Stimulated activated CD4-positive, alpha-beta T cell treated with anti-CD3 and anti-CD28 coated beads, Interleukin-4, amount 100 ng/mL, for 1 hour (primary cell): ENCODE measurements around the gene DENND6A.
"Not testable (repeated sequence)": the region's sequence is repeated elsewhere in the genome, so short reads cannot be mapped to it uniquely, and the experiment has no call there.

Experiments used
- DNase-seq: peaks from one replicate; pipeline ENCODE4 v3.0.0-alpha.2; 2020

The DENND6A gene, protein sequence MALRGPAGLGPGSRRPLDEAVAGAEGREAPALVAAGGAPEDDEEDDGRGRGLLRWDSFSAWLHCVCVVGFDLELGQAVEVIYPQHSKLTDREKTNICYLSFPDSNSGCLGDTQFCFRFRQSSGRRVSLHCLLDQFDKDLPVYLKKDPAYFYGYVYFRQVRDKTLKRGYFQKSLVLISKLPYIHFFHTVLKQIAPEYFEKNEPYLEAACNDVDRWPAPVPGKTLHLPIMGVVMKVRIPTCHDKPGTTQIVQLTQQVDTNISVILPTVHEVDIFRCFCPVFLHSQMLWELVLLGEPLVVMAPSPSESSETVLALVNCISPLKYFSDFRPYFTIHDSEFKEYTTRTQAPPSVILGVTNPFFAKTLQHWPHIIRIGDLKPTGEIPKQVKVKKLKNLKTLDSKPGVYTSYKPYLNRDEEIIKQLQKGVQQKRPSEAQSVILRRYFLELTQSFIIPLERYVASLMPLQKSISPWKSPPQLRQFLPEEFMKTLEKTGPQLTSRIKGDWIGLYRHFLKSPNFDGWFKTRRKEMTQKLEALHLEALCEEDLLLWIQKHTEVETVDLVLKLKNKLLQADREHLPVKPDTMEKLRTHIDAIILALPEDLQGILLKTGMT

DNA sequence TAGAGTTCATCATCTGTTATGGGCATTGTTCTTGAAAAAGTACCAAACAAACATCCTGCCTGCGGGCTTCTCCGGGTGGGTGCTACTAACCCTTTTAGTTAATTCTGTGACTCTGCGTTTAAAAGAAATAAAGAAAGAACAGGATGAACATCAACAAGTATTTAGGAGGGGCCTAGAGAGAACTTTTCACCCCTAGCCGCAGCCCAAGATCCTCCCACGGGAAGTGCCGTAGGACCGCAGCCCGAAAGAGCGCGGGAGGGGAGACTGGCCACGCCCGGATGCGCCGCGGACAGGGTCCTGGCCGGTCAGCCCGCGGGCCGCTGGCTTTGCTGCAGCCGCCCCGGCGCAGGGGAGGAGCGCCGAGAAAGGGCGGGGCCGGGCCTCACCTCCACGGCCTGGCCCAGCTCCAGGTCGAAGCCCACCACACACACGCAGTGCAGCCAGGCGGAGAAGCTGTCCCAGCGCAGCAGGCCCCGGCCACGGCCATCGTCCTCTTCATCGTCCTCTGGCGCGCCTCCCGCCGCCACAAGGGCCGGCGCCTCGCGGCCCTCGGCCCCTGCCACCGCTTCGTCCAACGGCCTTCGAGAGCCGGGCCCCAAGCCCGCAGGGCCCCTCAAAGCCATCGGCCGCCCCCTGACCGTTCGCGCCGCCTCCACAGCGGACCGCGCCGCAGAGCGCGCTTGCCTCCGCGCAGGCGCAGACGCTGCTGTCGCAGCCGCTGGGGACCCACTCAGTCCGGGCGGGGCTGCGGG, at the start of gene DENND6A:
DENND6A (minus strand) TSS at position 682 of the 752 bp plus-strand sequence; CDS start at position 623, 59 bp downstream.
- DNase-seq, result peak; percentile 95

DNA sequence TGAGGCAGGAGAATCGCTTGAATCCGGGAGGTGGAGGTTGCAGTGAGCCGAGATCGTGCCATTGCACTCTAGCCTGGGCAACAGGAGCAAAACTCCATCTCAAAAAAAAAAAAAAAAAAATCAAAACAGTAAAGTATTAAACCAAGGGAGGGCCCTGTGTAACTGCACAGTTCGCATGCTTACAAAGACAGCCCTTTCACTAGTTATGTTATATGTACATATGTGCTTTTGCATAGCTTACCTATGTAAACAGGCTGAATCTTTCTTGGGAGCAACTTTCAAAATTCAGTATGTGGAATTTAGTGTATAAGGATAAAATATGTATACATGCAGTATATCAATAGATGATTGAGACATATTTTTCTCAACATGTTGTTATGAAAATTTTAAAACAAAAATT, 47.1 kb upstream of the DENND6A start:
- no peak for DNase-seq

DNA sequence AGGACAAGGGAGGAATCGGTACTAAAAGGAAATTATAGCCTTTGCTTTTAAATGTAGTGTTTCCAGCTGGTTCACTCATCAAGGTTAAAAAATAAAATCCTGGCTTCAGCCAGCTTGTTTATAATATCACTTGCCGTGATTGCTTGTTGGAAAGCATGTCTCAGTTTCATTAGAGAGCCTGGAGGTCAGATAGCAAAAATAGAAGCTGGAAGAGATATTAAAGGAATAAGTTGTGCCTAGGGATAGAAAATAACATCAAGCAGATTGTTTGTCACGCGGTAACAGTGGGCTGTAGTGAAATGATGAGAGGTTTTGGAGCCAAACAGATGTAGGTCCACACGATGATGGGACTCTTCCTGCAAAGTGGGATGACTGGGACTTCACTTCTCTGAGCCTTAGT, 45.5 kb upstream of the DENND6A start:
- DNase-seq, result no peak

DNA sequence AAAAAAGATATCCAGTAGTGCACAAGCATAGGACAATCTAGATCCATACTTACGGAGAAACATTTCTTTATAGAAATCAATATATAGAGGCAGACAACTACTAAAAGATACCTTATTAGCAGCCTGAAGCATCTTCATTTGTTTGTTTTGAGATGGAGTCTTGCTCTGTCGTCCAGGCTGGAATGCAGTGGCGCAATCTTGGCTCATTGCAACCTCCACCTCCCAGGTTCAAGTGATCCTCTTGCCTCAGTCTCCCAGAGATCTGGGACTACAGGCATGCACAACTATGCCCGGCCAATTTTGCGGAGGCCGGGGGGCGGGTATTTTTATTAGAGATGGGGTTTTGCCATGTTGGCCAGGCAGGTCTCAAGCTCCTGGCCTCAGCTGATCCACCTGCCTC, 45.0 kb upstream of the DENND6A start:
- no peak for DNase-seq

DNA sequence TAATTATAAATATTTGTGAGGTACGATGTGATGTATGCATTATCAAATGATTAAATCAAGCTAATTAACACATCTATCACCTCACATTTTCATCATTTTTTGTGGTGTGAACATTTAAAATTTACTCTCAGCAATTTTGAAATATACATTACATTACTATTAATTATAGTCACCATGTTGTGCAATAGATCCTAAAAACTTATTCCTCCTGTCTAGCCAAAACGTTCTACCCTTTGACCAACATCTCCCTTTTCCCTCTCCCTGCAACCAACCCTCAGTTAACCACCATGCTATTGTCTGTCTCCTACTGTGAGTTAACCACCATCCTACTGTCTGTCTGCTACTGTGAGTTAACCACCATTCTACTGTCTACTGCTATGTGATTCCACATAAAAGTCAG, 42.5 kb upstream of the DENND6A start:
- DNase-seq, result no peak

DNA sequence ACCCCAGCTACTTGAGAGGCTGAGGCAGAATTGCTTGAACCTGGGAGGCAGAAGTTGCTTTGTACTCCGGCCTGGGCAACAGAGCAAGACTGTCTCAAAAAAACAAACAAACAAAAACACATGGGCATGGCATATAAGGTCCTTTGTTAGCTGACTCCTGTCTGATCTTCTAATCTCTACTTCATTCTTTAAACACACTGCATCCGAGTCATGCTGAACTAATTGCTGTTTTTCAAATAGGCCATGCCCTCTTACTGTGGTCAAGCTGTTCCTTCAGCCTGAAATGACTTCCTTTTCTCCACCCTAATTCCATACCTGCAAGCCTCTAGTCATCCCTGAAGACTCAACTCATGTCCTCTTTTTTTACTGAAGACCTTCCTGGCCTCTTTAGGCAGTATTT, 40.9 kb upstream of the DENND6A start:
- DNase-seq, result no peak

DNA sequence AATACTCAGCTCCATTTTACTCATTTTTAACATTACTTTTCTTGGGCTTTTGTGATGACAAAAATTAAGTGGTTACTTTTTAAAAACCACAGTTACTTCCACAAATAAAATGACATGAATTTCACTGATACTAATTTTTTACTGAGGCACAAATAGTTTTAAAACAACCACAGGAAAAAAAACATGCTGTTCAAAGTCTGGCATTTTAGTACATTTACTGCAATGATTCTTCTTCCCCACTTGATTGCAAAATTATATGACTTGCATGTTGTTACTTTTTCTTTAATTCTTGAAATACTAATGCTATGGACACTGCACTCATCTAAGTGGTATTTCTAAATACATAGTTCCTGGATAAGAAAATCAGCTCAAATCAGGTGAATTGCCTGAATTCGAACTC, 38.4 kb upstream of the DENND6A start:
- no peak for DNase-seq

DNA sequence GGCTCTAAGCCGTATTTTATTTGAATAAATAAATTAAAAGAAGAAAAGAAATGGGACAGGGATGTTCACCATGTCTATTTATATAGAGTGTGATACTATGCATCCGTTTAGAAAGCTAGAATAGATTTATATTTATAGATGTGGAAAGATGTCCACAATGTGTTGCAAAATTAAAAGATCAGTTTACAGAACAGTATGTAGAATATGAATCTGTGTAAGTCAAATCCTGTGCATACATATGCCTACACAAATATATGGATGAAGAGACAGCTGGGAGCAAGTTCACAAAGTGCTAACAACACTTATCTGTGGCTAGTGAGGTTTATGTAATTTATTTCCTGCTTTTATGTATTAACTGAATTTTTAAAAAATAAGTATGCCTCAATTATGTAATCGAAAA, 37.8 kb upstream of the DENND6A start:
- no peak for DNase-seq

DNA sequence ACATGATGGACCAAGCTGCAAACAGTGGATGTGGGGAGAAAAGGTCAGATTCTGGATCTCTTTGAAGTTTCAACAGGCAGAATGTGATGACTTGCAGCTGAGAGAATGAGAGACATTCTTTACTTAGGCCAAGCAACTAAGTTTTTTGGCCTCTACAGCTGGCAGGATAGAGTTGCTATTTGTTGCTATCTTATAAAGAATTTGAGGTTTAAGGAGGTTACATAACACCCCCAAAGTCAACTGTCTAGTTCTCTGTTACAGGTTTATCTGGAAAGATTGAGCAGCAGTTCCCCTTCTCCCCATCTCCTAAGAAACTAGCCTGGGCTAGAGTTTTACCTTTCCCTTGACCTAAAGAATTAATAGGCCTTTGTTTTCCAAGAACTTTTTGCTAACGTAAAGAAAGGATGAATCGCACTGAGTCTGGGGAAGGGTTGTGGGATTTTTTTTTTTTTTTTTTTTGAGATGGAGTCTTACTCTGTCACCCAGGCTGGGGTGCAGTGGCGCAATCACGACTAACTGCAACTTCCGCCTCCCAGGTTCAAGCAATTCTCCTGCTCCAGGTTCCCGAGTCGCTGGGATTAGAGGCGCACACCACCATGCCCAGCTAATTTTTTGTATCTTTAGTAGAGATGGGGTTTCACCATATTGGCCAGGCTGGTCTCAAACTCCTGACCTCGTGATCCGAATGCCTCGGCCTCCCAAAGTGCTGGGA, 36.6 kb upstream of the DENND6A start:
- no peak for DNase-seq

DNA sequence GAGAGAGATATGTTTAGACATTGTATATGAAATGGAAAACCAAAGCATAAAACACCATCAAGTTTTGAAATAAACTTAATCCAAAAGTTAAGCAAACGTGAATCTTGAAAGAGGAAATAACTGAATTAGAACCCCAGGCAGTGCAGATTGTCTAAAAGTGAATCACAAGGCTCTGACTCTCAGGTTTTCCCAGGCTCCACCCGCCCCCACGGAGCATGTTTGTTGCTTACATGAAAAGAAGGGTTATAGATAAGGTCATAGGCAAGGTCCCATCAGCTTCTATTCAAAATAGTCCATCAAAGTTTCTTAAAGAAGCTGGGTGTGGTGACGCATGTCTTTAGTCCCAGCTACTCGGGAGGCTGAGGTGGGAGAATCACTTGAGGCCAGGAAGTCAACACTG, 34.2 kb upstream of the DENND6A start:
- no peak for DNase-seq

DNA sequence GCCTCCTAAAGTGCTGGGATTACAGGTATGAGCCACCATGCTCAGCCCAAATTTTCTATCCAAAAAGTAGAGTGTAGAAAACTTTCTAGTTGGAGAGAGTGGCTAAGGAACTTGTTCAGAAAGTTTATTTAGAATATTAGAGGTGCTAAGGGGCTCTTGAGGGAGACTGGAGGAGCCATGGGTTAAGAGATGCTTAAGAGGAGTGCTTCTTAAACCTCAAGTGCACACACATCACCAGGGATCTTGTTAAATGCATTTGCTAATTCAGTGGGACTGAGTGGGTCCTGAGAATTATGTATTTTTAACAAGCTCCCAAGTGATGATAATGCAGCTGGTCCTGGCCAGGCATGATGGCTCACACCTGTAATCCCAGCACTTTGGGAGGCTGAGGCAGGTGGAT, 33.5 kb upstream of the DENND6A start:
- DNase-seq, result no peak

DNA sequence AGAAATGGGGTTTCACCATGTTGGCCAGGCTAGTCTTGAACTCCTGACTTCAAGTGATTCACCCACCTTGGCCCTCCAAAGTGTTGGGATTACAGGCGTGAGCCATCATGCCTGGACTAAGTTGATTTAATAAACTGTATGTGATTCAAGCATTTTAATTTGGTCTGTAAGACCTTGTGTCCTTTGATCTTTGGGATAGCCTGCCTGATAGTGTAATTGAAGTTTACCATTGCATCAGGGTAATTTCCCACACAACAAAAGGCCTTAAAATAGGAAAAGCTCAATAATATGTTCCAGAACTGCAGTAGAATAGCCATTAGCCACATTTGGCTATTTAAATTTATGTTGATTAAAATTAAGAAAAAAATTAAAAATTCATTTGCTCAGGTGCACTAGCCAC, 25.2 kb upstream of the DENND6A start:
- no peak for DNase-seq

DNA sequence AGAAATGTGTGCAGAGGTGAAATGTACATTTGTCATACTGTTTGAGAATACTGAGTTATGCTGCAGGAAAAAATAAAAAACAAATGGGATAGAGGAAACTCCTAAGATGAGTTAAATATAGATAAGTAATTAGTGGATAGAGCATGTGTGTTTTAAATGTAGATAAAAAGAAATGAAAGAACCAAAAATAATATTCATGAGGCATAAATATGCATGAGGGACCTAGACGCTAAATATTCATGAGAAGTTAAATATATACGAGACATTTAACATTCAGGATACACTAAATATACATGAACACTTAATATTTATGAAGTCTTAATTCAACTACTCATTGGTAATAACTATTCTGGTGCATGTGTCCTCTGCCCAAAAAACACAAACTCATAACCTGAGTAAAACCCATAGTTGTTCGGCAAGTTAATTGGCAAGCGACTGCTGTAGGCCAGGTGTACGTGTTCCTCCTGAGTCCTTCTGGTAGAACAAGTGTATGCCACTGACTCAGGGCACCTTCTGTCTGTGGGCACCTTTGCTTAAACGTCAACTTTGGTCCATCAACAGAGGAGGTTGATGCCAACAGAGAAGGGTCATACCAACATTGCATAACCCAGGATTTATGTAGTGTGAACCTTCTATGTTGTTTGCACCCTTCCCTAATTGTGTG, 24.5 kb upstream of the DENND6A start:
- no peak for DNase-seq

DNA sequence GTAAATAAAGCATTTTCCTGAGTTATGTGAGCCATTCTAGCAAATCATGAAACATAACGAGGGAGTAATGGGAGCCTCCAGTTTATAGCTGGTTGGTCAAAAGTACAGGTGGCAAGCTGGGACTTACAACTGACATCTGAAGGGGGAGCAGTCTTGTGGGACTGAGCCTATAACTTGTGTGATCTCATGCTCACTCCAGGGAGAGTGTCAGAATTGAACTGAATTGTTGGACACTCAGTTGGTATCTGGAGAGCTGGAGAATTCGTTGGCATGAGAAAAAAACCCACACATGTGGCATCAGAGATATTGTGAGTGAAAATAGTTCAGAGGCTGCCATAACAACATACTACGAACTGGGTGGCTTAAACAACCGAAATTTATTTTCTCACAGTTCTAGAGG, 22.8 kb upstream of the DENND6A start:
- no peak for DNase-seq

DNA sequence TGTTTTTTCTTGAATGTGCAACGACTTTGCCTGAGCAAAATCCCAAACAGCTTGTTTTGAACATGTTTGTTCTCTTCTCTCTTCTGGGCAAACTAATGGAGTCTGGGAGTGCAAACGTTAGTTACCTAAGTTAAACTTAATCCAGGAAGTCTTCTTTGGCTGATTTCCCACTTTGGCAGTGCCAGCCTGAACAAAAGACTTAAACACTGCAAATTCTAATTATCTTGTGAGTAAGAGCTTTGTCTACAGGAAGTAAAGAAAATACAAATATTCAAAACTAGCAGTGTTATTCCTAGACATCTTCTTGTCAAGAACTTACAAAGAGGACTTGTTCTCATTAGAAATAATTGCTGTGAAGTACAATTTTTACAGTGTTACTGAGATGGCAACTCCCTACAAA, 16.7 kb upstream of the DENND6A start:
- no peak for DNase-seq

DNA sequence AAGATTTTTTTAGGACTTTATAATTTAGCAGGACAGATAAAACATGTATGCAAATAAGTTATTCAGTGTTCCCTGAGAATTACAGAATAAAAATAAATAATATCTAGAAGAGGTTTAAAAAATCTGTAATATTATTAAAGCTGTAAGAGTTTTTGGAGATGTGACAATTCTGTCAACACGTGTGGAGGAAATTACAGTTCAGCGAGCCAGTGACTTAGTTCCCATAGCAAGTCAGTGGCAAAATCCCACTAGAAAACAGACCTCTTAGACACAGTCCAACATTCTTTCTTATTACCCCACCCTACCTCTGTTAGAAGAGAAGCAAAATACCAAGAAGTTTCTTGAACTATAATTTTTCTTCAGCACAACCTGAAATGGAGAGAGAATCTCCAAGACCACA, 16.2 kb upstream of the DENND6A start:
- no peak for DNase-seq

DNA sequence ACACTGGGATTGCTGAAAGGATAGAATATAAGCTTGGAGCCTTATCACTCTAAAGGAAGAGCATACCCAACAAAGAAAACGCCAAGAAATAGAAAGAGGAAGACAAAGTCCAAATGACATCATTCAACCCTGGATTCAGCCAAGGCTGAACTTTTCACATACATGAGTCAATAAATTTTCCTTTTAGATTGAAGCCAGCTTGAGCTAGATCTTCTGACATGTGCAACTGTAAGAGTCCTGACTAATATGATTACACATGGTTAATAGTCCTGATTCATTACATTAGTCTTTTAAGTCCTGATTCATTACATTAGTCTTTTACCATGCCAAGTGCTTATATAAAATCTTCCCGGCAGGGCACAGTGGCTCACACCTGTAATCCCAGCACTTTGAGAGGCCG, 13.6 kb upstream of the DENND6A start:
- DNase-seq, result no peak

DNA sequence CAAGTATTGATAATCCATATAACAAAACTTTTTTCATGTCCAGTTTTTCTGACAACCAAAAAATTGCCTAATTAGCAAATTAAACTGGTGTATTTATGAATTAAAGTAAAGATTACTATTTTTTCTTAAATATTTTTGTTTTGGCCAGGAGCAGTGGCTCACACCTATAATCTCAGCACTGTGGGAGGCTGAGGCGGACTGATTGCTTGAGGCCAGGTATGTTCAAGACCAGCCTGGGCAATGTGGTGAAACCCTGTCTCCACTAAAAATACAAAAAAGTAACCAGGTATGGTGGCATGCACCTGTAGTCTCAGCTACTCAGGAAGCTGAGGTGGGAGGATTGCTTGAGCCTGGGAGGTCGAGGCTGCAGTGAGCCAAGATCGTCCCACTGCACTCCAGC, 12.5 kb upstream of the DENND6A start:
- DNase-seq, result not testable (repeated sequence)

DNA sequence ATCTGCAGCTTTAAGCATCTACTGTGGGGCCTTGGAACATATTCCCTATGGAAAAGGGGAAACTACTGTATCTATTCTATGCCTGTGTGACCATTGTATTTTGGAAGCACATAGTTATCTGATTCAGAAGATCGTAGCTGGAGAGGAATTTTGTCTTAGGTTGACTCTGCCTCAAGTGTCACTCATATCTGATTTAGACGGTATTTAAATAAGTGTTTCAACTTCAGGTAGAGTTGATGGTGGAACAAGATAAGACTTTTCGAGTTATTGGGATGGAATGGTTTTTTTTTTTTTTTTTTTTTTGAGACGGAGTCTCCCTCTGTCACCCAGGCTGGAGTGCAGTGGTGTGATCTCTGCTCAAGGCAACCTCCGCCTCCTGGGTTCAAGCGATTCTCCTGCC, 8.9 kb upstream of the DENND6A start:
- DNase-seq, result no peak

DNA sequence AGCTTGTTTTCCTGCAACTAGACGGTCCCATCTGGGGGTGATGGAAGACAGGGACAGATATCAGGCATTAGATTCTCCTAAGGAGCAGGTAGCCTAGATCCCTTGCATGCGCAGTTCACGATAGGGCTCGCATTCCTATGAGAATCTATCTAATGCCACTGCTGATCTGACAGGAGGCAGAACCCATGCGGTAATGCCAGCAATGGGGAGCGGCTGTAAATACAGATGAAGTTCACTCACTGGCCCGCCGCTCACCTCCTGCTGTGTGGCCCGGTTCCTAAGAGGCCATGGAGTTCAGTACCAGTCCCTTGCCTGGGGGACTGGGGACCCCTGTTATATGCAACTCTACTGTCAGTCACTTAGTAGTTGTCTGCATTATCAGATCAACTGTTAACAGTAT, 7.9 kb upstream of the DENND6A start:
- DNase-seq, result no peak

DNA sequence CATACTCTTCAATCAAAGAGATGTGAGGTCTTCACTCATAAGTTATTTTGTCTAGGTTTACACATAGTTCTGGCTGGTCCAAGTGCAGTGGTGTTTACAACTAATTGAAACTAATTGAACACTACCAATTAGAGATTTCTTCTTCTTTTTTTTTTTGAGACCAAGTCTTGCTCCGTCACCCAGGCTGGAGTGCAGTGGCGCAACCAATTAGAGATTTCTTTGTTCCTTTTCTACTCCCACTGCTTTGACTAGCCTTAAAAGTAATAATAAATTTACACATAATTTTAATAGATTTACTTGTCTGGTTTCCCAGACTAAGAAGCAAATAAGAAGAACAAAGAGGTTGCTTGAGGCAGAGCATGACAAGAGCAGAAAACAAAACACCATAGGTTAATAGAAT, 6.7 kb upstream of the DENND6A start:
- DNase-seq, result no peak

DNA sequence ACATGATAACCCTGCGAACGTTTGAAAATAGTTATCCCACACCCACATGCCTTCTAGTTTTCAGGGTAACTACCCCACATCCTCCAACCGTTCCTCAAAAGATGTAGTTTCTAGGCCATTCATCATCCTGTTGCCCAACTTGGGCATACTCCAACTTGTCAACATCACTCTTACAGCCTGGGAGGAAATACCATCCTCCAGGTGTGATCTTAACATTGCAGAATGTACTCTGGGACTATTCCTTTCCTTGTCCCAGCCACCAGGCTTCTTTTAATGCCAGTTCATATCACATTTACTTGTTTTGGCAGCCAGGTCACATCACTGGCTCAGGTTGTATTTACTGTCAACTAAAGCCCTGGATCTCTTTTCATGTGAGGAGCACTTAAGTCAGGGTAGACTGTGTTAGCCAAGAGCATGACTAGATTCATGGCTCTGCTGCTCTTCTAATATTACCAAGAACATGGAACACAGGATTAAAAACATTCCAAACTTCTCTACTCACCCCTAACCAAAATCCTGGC, 4.0 kb upstream of the DENND6A start:
- no peak for DNase-seq

DNA sequence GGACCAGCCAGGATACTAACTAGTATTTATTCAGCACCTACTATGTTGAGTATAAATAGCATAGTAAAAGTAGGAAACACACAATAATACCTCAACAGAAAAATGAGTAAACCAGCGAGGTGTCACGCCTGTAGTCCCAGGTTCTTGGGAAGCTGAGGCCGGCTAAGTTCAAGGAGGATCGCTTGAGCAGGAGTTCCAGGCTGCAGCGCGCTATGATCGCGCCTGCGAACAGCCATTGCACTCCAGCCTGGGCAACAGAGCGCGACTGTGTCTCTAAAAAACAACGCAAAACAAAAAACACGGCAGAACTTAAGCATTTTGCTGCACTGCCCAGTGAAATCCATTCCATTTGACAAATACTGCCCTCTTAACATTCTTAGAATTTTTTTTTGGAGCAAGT, 1.3 kb upstream of the DENND6A start:
- no peak for DNase-seq
